ENCODE measurements around the gene PPARA.
"Not testable (repeated sequence)": the region's sequence is repeated elsewhere in the genome, so short reads cannot be mapped to it uniquely, and the experiment has no call there.

PPARA gene

GRCh38 chr22:46138058-46138797 lies 12.1 kb upstream of the PPARA start:
- Histone ChIP-seq H3K36me3 (ENCODE audit: insufficient read depth, low read length) (no peaks in the 10 kb centered on the region), H3K9me3 (ENCODE audit: low read length) (no peaks in the 10 kb centered on the region), H3K4me2 (ENCODE audit: low read length) (no peak overlapping the region), H3K27ac (ENCODE audit: low read depth, low read length, poor library complexity, severe bottlenecking) (no peak overlapping the region), H3K4me3 (ENCODE audit: low read depth, low read length, poor library complexity, severe bottlenecking) (no peak overlapping the region), H3K27me3 (ENCODE audit: insufficient read depth, low read length) (peaks cover 4% of the 10 kb centered on the region), H3K9me2 (ENCODE audit: low read depth, low read length) (no peaks in the 10 kb centered on the region), H2AFZ (ENCODE audit: low read length) (no peak overlapping the region), H3K79me2 (ENCODE audit: insufficient read depth, low read length) (no peaks in the 10 kb centered on the region), H4K20me1 (ENCODE audit: insufficient read depth, low read length) (no peaks in the 10 kb centered on the region), H3K4me1 (ENCODE audit: insufficient read depth, low read length, severe bottlenecking) (no peaks in the 10 kb centered on the region), H3F3A (ENCODE audit: insufficient read depth, low read length) (no peaks in the 10 kb centered on the region), H3K9ac (ENCODE audit: low read length) (no peak overlapping the region)
- TF ChIP-seq EZH2 (IDR thresholded peaks at IDR 0.05; ENCODE audit: borderline replicate concordance, low read length) (no peak), CTCF (IDR thresholded peaks at IDR 0.05; ENCODE audit: low read length) (no peak)

- not testable (repeated sequence) for H3K27me3 ChIP-seq (ENCODE audit: insufficient read depth, low read length); H3K9me3 ChIP-seq (ENCODE audit: low read length); H3K4me1 ChIP-seq (ENCODE audit: insufficient read depth, low read length, severe bottlenecking); H3K4me2 ChIP-seq (ENCODE audit: low read length); H2AFZ ChIP-seq (ENCODE audit: low read length); H3K4me3 ChIP-seq (ENCODE audit: low read depth, low read length, poor library complexity, severe bottlenecking); H3K9ac ChIP-seq (ENCODE audit: low read length); H3K36me3 ChIP-seq (ENCODE audit: insufficient read depth, low read length); H3K9me2 ChIP-seq (ENCODE audit: low read depth, low read length); H4K20me1 ChIP-seq (ENCODE audit: insufficient read depth, low read length); H3K27ac ChIP-seq (ENCODE audit: low read depth, low read length, poor library complexity, severe bottlenecking); H3F3A ChIP-seq (ENCODE audit: insufficient read depth, low read length); H3K79me2 ChIP-seq (ENCODE audit: insufficient read depth, low read length)
Measured at GRCh38 chr22:46139417-46139816, 10.9 kb upstream of the PPARA start.

GRCh38 chr22:46139895-46140350 lies 10.4 kb upstream of the PPARA start:
- H2AFZ ChIP-seq (ENCODE audit: low read length) = no peak overlapping the region
- H3K9ac ChIP-seq (ENCODE audit: low read length) = no peak overlapping the region
- no peaks in the 10 kb centered on the region for H4K20me1 ChIP-seq (ENCODE audit: insufficient read depth, low read length)
- TF ChIP-seq EZH2 (IDR thresholded peaks at IDR 0.05; ENCODE audit: borderline replicate concordance, low read length) (no peak), CTCF (IDR thresholded peaks at IDR 0.05; ENCODE audit: low read length) (no peak)
- H3K4me3 ChIP-seq (ENCODE audit: low read depth, low read length, poor library complexity, severe bottlenecking) = no peak overlapping the region
- no peak overlapping the region for H3K4me2 ChIP-seq (ENCODE audit: low read length)
- H3K9me2 ChIP-seq (ENCODE audit: low read depth, low read length) = no peaks in the 10 kb centered on the region
- H3K79me2 ChIP-seq (ENCODE audit: insufficient read depth, low read length) = no peaks in the 10 kb centered on the region
- H3K27ac ChIP-seq (ENCODE audit: low read depth, low read length, poor library complexity, severe bottlenecking) = no peak overlapping the region
- no peaks in the 10 kb centered on the region for H3K4me1 ChIP-seq (ENCODE audit: insufficient read depth, low read length, severe bottlenecking)
- peaks cover 4% of the 10 kb centered on the region for H3K27me3 ChIP-seq (ENCODE audit: insufficient read depth, low read length)
- no peaks in the 10 kb centered on the region for H3F3A ChIP-seq (ENCODE audit: insufficient read depth, low read length)
- H3K9me3 ChIP-seq (ENCODE audit: low read length) = no peaks in the 10 kb centered on the region
- no peaks in the 10 kb centered on the region for H3K36me3 ChIP-seq (ENCODE audit: insufficient read depth, low read length)

Measured in OCI-LY1 (cell line).